NT2/D1 (cell line): Measurements from ENCODE around the gene ZNF488.

Experiments
- DNase-seq: peaks from one replicate; pipeline ENCODE4 v3.0.0-alpha.2; 2011; ENCODE audit warnings: low read depth, low spot score
- H3K27me3 ChIP-seq: 2 replicates; pipeline ENCODE4 v1.6.0; 2011; ENCODE audit warnings: mild to moderate bottlenecking; ENCODE audit not compliant: insufficient read length, insufficient read depth
- H3K36me3 ChIP-seq: 2 replicates; pipeline ENCODE4 v1.6.1; 2011; ENCODE audit warnings: mild to moderate bottlenecking, low read length, mixed read lengths; ENCODE audit not compliant: insufficient read depth, insufficient read length
- H3K4me1 ChIP-seq: 2 replicates; pipeline ENCODE4 v1.5.1; 2011; ENCODE audit not compliant: insufficient read depth, insufficient read length
- H3K4me3 ChIP-seq: 2 replicates; pipeline ENCODE4 v1.5.1; 2011; ENCODE audit warnings: low read depth; ENCODE audit not compliant: insufficient read length
- H3K9ac ChIP-seq: 2 replicates; pipeline ENCODE4 v1.6.0; 2011; ENCODE audit warnings: low read depth; ENCODE audit not compliant: insufficient read length
- H3K9me3 ChIP-seq: 2 replicates; pipeline ENCODE4 v1.5.1; 2011; ENCODE audit warnings: mild to moderate bottlenecking, low read length; ENCODE audit not compliant: insufficient read depth
- SUZ12 ChIP-seq: IDR thresholded peaks from 2 replicates; pipeline ENCODE4 v1.6.1; 2011; ENCODE audit not compliant: insufficient read length, insufficient read depth; ENCODE audit errors: extremely low read depth
- YY1 ChIP-seq: IDR thresholded peaks from 2 replicates; pipeline ENCODE4 v1.6.1; 2011; ENCODE audit not compliant: insufficient read length, insufficient read depth
- ZNF274 ChIP-seq: IDR thresholded peaks from 2 replicates; pipeline ENCODE4 v1.6.1; 2011; ENCODE audit warnings: mild to moderate bottlenecking, low read depth, low read length

ZNF488 gene

DNA sequence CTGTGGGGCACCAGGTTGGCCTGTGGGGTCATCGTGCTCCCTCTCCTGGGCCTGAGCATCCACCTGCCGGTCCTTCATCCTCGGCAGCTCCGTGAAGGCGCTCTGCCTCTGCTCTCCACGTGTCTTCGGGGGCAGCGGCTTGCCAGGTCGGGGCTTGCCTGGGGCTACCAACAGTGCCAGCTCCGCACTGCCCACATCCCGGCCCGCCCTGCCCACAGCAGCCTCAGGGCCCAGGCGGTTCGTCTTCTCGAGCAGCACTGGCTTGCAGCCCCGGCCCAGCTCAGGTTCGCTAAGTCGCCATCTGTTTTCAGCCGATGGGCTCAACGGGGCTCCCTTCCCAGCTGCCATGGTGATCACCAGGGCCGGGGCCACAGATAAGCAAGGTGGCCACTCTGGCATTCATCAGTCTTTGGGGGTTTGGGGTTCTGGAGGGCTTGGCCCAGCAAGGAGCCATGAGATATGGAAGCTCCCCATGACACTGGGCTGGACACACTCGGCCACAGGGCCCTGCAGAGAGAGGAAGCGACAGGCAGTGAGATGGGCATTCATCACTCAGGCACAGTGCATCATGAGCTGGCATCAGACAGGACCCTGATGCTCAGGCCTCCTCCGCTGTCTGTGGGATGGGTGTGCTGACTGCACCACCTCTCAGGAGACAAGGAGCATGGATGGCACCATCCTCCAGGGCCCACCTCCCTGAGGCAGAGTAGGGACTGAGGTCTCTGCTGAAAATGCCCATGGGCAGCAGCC lies 15.5 kb downstream of the ZNF488 start:
- no peak overlapping the region for H3K9ac ChIP-seq
- no peak for TF ChIP-seq ZNF274
- TF ChIP-seq YY1: no peak
- TF ChIP-seq SUZ12: no peak
- H3K4me3 ChIP-seq: no peak overlapping the region
- no peak for DNase-seq
- H3K4me1 ChIP-seq: peaks cover 2% of the 10 kb centered on the region
- H3K36me3 ChIP-seq: peaks cover 34% of the 10 kb centered on the region
- H3K27me3 ChIP-seq: no peaks in the 10 kb centered on the region
- H3K9me3 ChIP-seq: no peaks in the 10 kb centered on the region

DNA sequence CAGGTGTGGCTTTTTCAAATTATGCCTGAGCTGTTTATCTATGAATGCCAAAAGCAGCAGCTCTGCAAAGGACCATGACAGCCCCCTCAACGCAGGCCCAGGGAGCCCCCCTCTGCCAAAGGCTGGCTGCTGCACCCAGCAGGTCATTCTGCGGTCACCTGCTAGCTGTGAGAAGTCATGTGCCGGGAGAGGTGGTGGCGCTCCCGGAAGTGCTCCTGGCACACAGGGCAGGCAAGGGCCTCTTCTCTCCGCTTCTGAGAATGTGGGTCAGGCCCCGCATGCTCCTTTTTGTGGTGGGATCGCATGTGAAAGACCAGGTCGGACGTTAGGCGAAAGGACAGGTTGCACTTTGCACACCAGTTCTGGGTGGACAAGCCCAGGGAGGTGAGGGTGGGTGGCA lies 16.4 kb downstream of the ZNF488 start:
- Histone ChIP-seq H3K36me3 (peaks cover 34% of the 10 kb centered on the region), H3K9ac (no peak overlapping the region), H3K9me3 (no peaks in the 10 kb centered on the region), H3K4me3 (no peak overlapping the region), H3K27me3 (no peaks in the 10 kb centered on the region), H3K4me1 (peaks cover 2% of the 10 kb centered on the region)
- DNase-seq: no peak
- no peak for TF ChIP-seq ZNF274
- TF ChIP-seq SUZ12: no peak
- no peak for TF ChIP-seq YY1

DNA sequence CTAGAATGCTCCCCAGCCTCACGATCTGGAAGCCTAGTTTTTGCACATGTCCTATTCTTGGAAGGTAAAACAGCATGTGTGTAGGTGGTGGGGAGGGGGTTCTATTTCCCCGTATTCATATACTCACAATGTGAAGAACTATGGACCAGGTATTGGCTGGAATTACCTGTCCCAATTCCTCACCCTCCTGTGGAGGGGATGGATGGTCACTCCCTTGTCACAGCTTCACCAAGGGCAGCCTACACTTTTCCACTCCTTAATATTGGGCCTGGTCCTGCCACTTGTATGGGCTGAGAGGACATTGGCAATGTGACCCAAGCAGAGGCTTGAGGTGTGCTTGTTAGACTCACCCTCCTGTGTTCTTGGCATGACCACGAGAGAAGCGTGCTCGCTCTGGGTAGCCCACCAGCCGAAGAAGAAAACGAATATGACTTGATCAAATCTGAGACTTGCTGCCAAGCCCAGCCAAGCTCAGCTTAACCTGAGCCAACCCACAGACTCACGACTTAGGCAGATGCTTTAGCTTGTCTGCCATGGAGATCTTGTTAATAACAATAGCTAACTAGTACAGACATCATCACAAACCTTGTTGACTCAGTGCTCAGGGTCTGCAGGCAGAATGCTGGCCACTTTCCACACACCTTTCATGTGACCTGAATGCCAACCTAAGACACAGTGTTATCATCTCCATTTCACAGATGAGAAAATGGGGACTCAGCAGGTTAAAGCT lies 17.2 kb downstream of the ZNF488 start:
- H3K36me3 ChIP-seq: peaks cover 34% of the 10 kb centered on the region
- no peak overlapping the region for H3K4me3 ChIP-seq
- no peak for DNase-seq
- H3K9ac ChIP-seq: no peak overlapping the region
- H3K4me1 ChIP-seq: no peaks in the 10 kb centered on the region
- no peaks in the 10 kb centered on the region for H3K27me3 ChIP-seq
- H3K9me3 ChIP-seq: no peaks in the 10 kb centered on the region
- TF ChIP-seq YY1 (no peak), ZNF274 (no peak), SUZ12 (no peak)

DNA sequence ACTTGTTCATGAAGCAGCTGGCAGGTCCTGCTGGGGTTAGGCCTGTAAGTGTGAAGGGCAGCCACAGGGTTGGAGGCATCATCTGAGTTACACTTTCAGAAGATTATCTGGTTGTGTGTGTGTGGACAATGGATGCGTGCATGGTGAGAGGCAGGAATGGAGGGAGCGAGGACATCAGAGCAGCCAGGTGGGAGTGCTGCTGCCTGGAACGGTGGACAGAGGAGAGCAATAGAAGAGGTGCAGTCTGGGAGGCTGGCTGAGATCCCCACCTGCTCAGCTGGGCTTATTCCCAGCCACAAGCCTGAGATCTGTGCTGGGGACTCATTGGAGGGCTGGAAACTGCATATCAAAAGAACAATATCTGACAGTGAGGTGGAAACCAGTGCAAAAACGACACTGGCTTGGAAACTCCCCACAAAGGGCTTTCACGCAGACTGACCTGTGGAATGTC lies 17.9 kb downstream of the ZNF488 start:
- Histone ChIP-seq H3K27me3 (no peaks in the 10 kb centered on the region), H3K4me1 (no peaks in the 10 kb centered on the region), H3K9ac (no peak overlapping the region), H3K4me3 (no peak overlapping the region), H3K36me3 (peaks cover 34% of the 10 kb centered on the region), H3K9me3 (no peaks in the 10 kb centered on the region)
- TF ChIP-seq SUZ12 (no peak), ZNF274 (no peak)
- DNase-seq: no peak

DNA sequence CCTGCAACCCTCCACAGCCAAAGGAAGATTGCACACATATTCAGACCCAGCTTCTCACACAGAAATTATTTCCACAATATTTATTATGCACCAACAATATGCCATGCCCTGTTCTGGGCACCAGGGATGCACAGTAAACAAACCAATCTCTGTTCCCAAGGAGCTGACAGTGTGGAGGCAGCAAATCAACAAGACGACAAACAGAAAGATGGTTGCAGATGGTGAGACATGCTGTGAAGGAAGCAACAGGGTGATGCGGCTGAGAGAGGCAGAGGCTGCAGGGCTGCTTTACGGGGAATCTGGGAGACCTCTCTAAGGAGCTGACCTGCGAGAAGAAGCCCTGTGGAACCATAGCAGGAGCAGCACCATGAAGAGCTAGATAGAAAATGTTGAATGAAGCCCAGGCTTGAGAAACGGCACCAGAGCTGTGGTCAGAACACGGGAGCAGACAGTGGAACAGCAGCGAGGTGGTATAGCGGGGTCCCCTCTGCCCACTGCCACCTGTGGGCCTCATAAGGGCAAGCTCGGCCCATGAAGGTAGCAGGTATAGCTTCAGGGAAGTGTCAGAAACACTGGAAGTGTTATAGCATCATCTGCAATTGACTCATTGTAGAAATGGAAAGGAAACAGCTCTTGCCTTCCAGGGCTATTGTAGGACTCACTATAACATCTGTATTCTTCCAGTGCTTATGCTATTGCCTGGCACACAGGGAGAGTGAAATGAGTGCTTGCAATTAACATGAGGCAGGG lies 18.5 kb downstream of the ZNF488 start:
- no peaks in the 10 kb centered on the region for H3K27me3 ChIP-seq
- H3K4me1 ChIP-seq: no peaks in the 10 kb centered on the region
- no peak overlapping the region for H3K9ac ChIP-seq
- DNase-seq: no peak
- peaks cover 34% of the 10 kb centered on the region for H3K36me3 ChIP-seq
- TF ChIP-seq YY1 (no peak), ZNF274 (no peak), SUZ12 (no peak)
- no peak overlapping the region for H3K4me3 ChIP-seq
- H3K9me3 ChIP-seq: no peaks in the 10 kb centered on the region

DNA sequence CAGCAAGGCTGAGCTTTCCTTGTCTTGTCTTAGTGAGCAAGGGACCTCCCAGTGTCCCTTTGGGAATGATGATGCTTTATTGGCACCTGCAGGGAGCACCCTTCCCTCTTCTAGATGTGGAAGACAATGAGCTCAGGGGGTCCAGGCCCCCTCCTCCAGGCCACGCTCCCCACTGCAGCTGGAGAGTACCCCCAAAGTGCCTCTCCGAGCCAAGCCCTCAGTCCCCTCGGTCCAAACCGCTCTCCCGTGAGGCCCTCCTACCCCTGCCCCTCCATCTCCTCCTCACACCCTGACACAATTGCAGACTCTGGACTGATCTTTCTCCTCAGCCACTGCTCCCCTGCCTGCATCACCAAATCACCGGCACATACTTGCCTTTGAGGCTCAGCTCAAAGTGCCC lies 19.2 kb downstream of the ZNF488 start:
- no peak overlapping the region for H3K9ac ChIP-seq
- H3K36me3 ChIP-seq: peaks cover 32% of the 10 kb centered on the region
- TF ChIP-seq YY1: no peak
- no peak for TF ChIP-seq SUZ12
- TF ChIP-seq ZNF274: no peak
- no peaks in the 10 kb centered on the region for H3K27me3 ChIP-seq
- no peak overlapping the region for H3K4me3 ChIP-seq
- no peaks in the 10 kb centered on the region for H3K9me3 ChIP-seq
- no peak for DNase-seq
- no peaks in the 10 kb centered on the region for H3K4me1 ChIP-seq

DNA sequence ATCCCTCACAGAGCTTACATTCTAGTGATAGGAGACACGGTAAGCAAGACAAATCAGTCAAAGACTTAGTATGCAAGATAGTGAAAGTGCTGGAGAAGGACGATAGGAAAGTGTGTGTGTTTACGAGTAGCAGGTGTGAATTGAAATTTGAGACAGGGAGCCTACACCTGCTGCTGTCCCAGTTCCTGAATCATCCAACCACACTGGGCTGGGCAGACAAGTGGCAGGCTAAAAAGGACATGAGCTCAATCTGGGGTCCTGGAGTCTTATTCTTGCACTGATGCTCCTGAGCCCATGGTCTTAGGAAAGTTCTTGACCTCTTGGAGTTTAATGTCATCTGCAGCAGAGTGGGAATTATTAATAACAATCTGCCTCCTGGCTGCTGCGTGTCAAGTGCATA lies 19.7 kb downstream of the ZNF488 start:
- Histone ChIP-seq H3K36me3 (peaks cover 29% of the 10 kb centered on the region), H3K4me3 (no peak overlapping the region), H3K27me3 (no peaks in the 10 kb centered on the region), H3K9ac (no peak overlapping the region), H3K4me1 (no peaks in the 10 kb centered on the region), H3K9me3 (no peaks in the 10 kb centered on the region)
- DNase-seq: no peak
- no peak for TF ChIP-seq SUZ12
- TF ChIP-seq ZNF274: no peak
- TF ChIP-seq YY1: no peak
